ENCODE results near the gene IL10.

DNA sequence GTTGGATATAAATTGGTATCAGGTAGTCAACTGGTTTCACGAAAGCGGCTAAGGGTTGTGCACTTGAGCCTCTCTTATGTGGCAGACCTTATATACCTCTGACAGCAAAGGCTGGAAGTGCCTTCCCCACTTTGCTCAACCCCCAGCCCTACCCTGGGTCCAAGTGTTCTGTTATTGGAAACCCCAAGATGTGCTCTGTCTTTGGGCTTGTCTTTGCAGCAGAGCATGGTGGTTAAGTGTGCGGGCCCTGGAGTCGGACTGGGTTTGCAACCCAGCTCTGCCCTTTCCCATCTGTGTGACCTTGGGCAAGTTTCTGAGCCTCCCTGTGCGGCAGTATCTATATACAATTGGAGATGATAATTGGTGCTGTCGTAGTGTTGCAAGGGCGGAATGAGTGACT lies 11.2 kb upstream of the IL10 start:
- TF ChIP-seq, protein P1, sequence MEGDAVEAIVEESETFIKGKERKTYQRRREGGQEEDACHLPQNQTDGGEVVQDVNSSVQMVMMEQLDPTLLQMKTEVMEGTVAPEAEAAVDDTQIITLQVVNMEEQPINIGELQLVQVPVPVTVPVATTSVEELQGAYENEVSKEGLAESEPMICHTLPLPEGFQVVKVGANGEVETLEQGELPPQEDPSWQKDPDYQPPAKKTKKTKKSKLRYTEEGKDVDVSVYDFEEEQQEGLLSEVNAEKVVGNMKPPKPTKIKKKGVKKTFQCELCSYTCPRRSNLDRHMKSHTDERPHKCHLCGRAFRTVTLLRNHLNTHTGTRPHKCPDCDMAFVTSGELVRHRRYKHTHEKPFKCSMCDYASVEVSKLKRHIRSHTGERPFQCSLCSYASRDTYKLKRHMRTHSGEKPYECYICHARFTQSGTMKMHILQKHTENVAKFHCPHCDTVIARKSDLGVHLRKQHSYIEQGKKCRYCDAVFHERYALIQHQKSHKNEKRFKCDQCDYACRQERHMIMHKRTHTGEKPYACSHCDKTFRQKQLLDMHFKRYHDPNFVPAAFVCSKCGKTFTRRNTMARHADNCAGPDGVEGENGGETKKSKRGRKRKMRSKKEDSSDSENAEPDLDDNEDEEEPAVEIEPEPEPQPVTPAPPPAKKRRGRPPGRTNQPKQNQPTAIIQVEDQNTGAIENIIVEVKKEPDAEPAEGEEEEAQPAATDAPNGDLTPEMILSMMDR (conservative IDR thresholded peaks at IDR 0.05; ENCODE audit: low read length): no peak
- TF ChIP-seq EZH2phosphoT487 (IDR thresholded peaks at IDR 0.05; ENCODE audit: borderline replicate concordance): no peak

All from Loucy (cell line).